Transverse colon (tissue), 4 donors: Measurements from ENCODE around the gene CCDC112. TPM values are rescaled to one million over a fixed set of nuclear protein-coding genes. Genes with fewer than 3 reads are reported as not detected.

ENCODE experiments used
- DNase-seq: peaks from one replicate; pipeline ENCODE4 v3.0.0-alpha.2; 2019
- H3K27ac ChIP-seq, 4 donors: fragments of 200-600 bp; sonication (generic); 2 replicates each; pipeline ENCODE4 v1.5.1; 2016 to 2018; ENCODE audit warnings: inconsistent platforms in 4 of 4
- H3K27me3 ChIP-seq: fragments of 200-600 bp; sonication (generic); 2 replicates; pipeline ENCODE4 v1.5.1; 2017; ENCODE audit warnings: inconsistent platforms
- H3K36me3 ChIP-seq, 4 donors: fragments of 200-600 bp; sonication (generic); 2 replicates each; pipeline ENCODE4 v1.5.1; 2017 to 2019; ENCODE audit warnings: inconsistent platforms in 4 of 4
- H3K4me1 ChIP-seq, 4 donors: fragments of 200-600 bp; sonication (generic); 2 replicates each; pipeline ENCODE4 v1.5.1; 2017 to 2020; ENCODE audit warnings: inconsistent platforms in 4 of 4
- H3K4me3 ChIP-seq, 4 donors: fragments of 200-600 bp; sonication (generic); 1 replicate in 1 of 4; 2 replicates in 3 of 4; pipeline versions ENCODE4 v1.5.1 to v1.6.1; 2017 to 2019; ENCODE audit warnings: inconsistent platforms in 4 of 4
- H3K9me3 ChIP-seq, 2 donors: fragments of 200-600 bp; sonication (generic); 2 replicates each; pipeline ENCODE4 v1.5.1; 2017 to 2019; ENCODE audit warnings: inconsistent platforms in 2 of 2
- CTCF ChIP-seq, 5 experiments: fragments of 200-600 bp in 3 of 5; fragments of 450-650 bp in 2 of 5; sonication (generic) in 3 of 5; IDR thresholded peaks; 1 replicate in 2 of 5; 2 replicates in 3 of 5; pipeline ENCODE4 v1.5.1; 2016 to 2017; ENCODE audit warnings: antibody characterized with exemption in 5 of 5, inconsistent platforms in 3 of 5, mild to moderate bottlenecking in 2 of 5, moderate library complexity in 1 of 5
- EP300 ChIP-seq: sonication (generic); formaldehyde crosslinking; IDR thresholded peaks from one replicate; pipeline ENCODE4 v1.6.1; 2017; ENCODE audit warnings: antibody characterized with exemption, low read depth
- POLR2A ChIP-seq: fragments of 450-650 bp; IDR thresholded peaks from one replicate; pipeline ENCODE4 v1.6.1; 2016; ENCODE audit warnings: antibody characterized with exemption, mild to moderate bottlenecking, moderate library complexity
- POLR2AphosphoS5 ChIP-seq, 3 donors: sonication (generic); formaldehyde crosslinking; IDR thresholded peaks; one replicate each; pipeline ENCODE4 v1.6.1; 2016; ENCODE audit warnings: antibody characterized with exemption in 3 of 3
- WGBS, 2 donors: methylation state at CpG; one replicate each; pipeline ENCODE4 v1.1.5; 2018; ENCODE audit warnings: low coverage in 1 of 2; 5-methylcytosine and 5-hydroxymethylcytosine counted together
- in situ Hi-C, 4 donors: fragments of 200-750 bp; cut with MboI; loops; one replicate each; pipeline versions ENCODE4 v1.15.0 to v1.15.1; 2017; ENCODE audit warnings: low sequenced_read_pairs in 3 of 4, low pct_ligation_motif_present in 1 of 4, low pct_unique_long_range_greater_than_20kb in 1 of 4
- intact Hi-C: fragments of 100-400 bp; cut with DNase I; formaldehyde crosslinking; loops from one replicate; pipeline ENCODE4 v1.15.1; 2023; ENCODE audit warnings: low total_unique reads
- total RNA-seq, 4 donors: library from RNA; depleted of rRNA; stranded (reverse); fragments of >200 nt; gene quantifications; one replicate each; pipeline ENCODE4 v1.1.0, GENCODE V29; 2016

The CCDC112 gene
- total RNA-seq, 4 donors from 2014 or later, result 15.7 to 22.4 (median 20.5) TPM

DNA sequence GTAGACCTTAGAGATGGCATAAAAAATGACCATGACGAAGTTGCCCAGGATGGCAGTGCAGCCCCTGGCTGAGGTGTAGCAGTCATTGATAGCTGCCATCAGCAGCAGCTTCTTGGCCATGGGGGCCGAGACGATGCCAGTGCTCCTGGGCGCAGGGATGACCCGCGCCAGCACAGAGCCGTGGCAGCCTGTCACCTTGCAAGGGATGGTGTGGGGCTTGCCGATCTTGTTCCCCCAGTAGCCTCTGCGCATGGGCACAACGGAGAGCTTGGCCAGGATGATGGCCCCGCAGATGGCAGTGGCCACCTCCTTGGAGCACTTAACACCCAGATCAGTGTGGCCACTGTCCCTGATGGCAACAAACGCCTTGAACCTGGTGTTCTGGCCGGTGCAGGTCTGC, 31.7 kb downstream of the CCDC112 start:
- Histone ChIP-seq H3K36me3 (peaks cover 0 to 7% (median 2%) of the 10 kb centered on the region in 4 donors), H3K27ac (no peak overlapping the region), H3K4me1 (peaks cover 13 to 27% (median 18%) of the 10 kb centered on the region in 4 donors), H3K4me3 (no peak overlapping the region), H3K9me3 (no peaks in the 10 kb centered on the region), H3K27me3 (no peaks in the 10 kb centered on the region)
- no peak for DNase-seq
- WGBS, 2 donors, result 94% methylated on average over 13 of the region's 13 CpGs; no CpG with 5 or more reads in 1 of the 2 donors
- in situ Hi-C loops (no loop called here), intact Hi-C loops (no loop called here)
- TF ChIP-seq EP300 (no peak), POLR2AphosphoS5 (IDR thresholded peaks at IDR 0.05) (no peak), POLR2A (no peak), CTCF (IDR thresholded peaks at IDR 0.05) (no peak)

- in situ Hi-C loops (no loop called here), intact Hi-C loops (no loop called here)
- H3K4me3 ChIP-seq, result peak overlapping the region; percentile 63 to 98 (median 90)
- H3K36me3 ChIP-seq, result no peaks in the 10 kb centered on the region
- DNase-seq, result no peak
- no peak for TF ChIP-seq POLR2AphosphoS5 (IDR thresholded peaks at IDR 0.05)
- TF ChIP-seq POLR2A, result no peak
- TF ChIP-seq CTCF (IDR thresholded peaks at IDR 0.05), result no peak
- TF ChIP-seq EP300, result no peak
- peaks cover 13 to 29% (median 21%) of the 10 kb centered on the region in 4 donors for H3K4me1 ChIP-seq
- no peaks in the 10 kb centered on the region for H3K27me3 ChIP-seq
- peak overlapping the region; percentile 86 to 92 (median 92) for H3K27ac ChIP-seq
- WGBS, 2 donors, result 50 to 54% methylated on average over 4 to 7 of the region's 7 CpGs
- H3K9me3 ChIP-seq, result no peaks in the 10 kb centered on the region
Measured at GRCh38 chr5:115263078-115263380, 33.4 kb downstream of the CCDC112 start.

GRCh38 chr5:115262321-115263077, 34.0 kb downstream of the CCDC112 start, which contains the start of gene PGGT1B:
Gene PGGT1B (minus strand): TSS chr5:115262877. CDS start chr5:115262851, 26 bp downstream.
- Histone ChIP-seq H3K4me1 (peaks cover 13 to 29% (median 21%) of the 10 kb centered on the region in 4 donors), H3K4me3 (peak within 1 kb of the TSS; percentile 63 to 98 (median 90)), H3K9me3 (no peaks in the 10 kb centered on the region), H3K27me3 (no peaks in the 10 kb centered on the region), H3K36me3 (no peaks in the 10 kb centered on the region), H3K27ac (peak within 1 kb of the TSS; percentile 86 to 92 (median 92))
- WGBS, 2 donors, result 0% methylated on average over 4 to 50 of the region's 50 CpGs
- peak; percentile 77 for DNase-seq
- intact Hi-C loops (no loop called here), in situ Hi-C loops (no loop called here)
- TF ChIP-seq POLR2AphosphoS5 (IDR thresholded peaks at IDR 0.05), result peak in 2 of 3 donors; percentile 50 to 61
- peak; percentile 46 for TF ChIP-seq POLR2A
- TF ChIP-seq EP300, result no peak

- WGBS, 2 donors, result 0 to 4% methylated on average over 7 to 8 of the region's 8 CpGs
- DNase-seq, result no peak
Measured at GRCh38 chr5:115262011-115262320, 34.5 kb downstream of the CCDC112 start.

More at GRCh38 chr5:115262011-115262320, 34.5 kb downstream of the CCDC112 start:
- H3K4me3 ChIP-seq, result peak overlapping the region; percentile 63 to 98 (median 90)
- peak overlapping the region; percentile 86 to 92 (median 92) for H3K27ac ChIP-seq
- H3K4me1 ChIP-seq, result peaks cover 13 to 29% (median 21%) of the 10 kb centered on the region in 4 donors
- H3K27me3 ChIP-seq, result no peaks in the 10 kb centered on the region
- no peaks in the 10 kb centered on the region for H3K9me3 ChIP-seq
- no peak for TF ChIP-seq POLR2A
- no peak for TF ChIP-seq POLR2AphosphoS5 (IDR thresholded peaks at IDR 0.05)
- TF ChIP-seq EP300, result no peak
- no peak for TF ChIP-seq CTCF (IDR thresholded peaks at IDR 0.05)
- no peaks in the 10 kb centered on the region for H3K36me3 ChIP-seq
- in situ Hi-C loops, result no loop called here
- intact Hi-C loops, result no loop called here
